Activated CD8-positive, alpha-beta T cell treated with anti-CD3 and anti-CD28 coated beads for 36 hours (primary cell): ENCODE data around the gene ATP6V0B. TPM values are rescaled to one million over a fixed set of nuclear protein-coding genes. Genes with fewer than 3 reads are reported as not detected.

Experiments used
- ATAC-seq: fragments of 200-7000 bp; cut with Tn5 transposase; one replicate; pipeline ENCODE4 v1.10.0; 2021; ENCODE audit warnings: mild to moderate bottlenecking, moderate library complexity
- CTCF ChIA-PET: fragments of 350-600 bp; sonication (Branson Sonifier 250); formaldehyde crosslinking; loops from one replicate; lab custom pipeline; 2021; ENCODE audit warnings: antibody characterized with exemption; lab: Charles Lee
- POLR2A ChIA-PET: fragments of 350-600 bp; sonication (Branson Sonifier 250); formaldehyde crosslinking; loops from one replicate; lab custom pipeline; 2021; ENCODE audit warnings: antibody characterized with exemption; lab: Charles Lee
- DNase-seq: peaks from one replicate; pipeline ENCODE4 v3.0.0-alpha.2; 2020
- H3K27ac Mint-ChIP-seq: one replicate; pipeline ENCODE4 v1.8.0; 2021; ENCODE audit warnings: mild to moderate bottlenecking, mixed read lengths
- H3K27me3 Mint-ChIP-seq: one replicate; pipeline ENCODE4 v1.8.0; 2021; ENCODE audit warnings: mixed read lengths
- H3K36me3 Mint-ChIP-seq: one replicate; pipeline ENCODE4 v1.8.0; 2021; ENCODE audit warnings: low read depth, mixed read lengths
- H3K4me1 Mint-ChIP-seq: one replicate; pipeline ENCODE4 v1.8.0; 2021; ENCODE audit warnings: low read depth, mixed read lengths
- H3K4me3 Mint-ChIP-seq: one replicate; pipeline ENCODE4 v1.8.0; 2021; ENCODE audit warnings: mild to moderate bottlenecking, moderate library complexity, mixed read lengths
- H3K9me3 Mint-ChIP-seq: one replicate; pipeline ENCODE4 v1.8.0; 2021; ENCODE audit warnings: mixed read lengths
- intact Hi-C: fragments of 100-400 bp; cut with micrococcal nuclease; formaldehyde crosslinking; loops from one replicate; pipeline ENCODE4 v1.10.0; 2022
- total RNA-seq, 2 experiments: library from RNA; stranded (reverse); gene quantifications; one replicate each; pipeline ENCODE4 v1.2.3, GENCODE V29; 2021
- TF ChIP-seq, protein P1 (sequence below): fragments of 200-600 bp; IDR thresholded peaks from one replicate; pipeline ENCODE4 v1.8.0; 2022; ENCODE audit warnings: antibody characterized with exemption, mild to moderate bottlenecking

ATP6V0B gene
- total RNA-seq, 2 experiments from 2014 or later: 67.6 to 75.5 TPM

DNA sequence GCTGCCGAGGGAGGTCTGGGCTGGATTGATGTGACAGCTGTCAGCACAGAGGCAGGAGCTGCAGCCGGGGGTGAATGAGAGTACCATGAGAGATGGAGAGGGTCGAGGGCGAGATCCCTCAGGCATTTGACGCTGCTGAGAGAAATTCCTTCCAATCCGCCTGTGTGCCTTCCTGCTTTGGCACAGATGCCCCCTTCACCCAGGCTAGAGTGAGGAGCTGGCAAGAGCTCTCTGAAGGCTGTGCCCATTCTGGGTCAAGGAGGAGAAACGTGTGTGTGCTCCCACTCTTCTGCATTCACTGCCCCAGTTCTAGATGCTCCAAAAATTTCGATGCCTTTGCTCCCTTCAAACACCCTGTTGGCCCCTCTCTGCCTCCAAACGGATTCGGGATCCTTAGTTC, 36.4 kb upstream of the ATP6V0B start:
- CTCF ChIA-PET: interaction anchor here (1.3 to 12.8 kb wide), 4 partner anchors 8 to 171 kb away, joined by 3 to 307 read pairs (median 3); no protein-coding TSS in a partner anchor
- Mint-ChIP-seq H3K27ac (no peak overlapping the region), H3K4me3 (no peak overlapping the region), H3K36me3 (peaks cover 1% of the 10 kb centered on the region), H3K4me1 (peaks cover 14% of the 10 kb centered on the region), H3K9me3 (no peaks in the 10 kb centered on the region), H3K27me3 (peaks cover 14% of the 10 kb centered on the region)
- ATAC-seq: no peak
- intact Hi-C loops: no loop called here
- POLR2A ChIA-PET: no interaction called here
- DNase-seq: no peak
- TF ChIP-seq, protein P1, sequence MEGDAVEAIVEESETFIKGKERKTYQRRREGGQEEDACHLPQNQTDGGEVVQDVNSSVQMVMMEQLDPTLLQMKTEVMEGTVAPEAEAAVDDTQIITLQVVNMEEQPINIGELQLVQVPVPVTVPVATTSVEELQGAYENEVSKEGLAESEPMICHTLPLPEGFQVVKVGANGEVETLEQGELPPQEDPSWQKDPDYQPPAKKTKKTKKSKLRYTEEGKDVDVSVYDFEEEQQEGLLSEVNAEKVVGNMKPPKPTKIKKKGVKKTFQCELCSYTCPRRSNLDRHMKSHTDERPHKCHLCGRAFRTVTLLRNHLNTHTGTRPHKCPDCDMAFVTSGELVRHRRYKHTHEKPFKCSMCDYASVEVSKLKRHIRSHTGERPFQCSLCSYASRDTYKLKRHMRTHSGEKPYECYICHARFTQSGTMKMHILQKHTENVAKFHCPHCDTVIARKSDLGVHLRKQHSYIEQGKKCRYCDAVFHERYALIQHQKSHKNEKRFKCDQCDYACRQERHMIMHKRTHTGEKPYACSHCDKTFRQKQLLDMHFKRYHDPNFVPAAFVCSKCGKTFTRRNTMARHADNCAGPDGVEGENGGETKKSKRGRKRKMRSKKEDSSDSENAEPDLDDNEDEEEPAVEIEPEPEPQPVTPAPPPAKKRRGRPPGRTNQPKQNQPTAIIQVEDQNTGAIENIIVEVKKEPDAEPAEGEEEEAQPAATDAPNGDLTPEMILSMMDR: no peak

DNA sequence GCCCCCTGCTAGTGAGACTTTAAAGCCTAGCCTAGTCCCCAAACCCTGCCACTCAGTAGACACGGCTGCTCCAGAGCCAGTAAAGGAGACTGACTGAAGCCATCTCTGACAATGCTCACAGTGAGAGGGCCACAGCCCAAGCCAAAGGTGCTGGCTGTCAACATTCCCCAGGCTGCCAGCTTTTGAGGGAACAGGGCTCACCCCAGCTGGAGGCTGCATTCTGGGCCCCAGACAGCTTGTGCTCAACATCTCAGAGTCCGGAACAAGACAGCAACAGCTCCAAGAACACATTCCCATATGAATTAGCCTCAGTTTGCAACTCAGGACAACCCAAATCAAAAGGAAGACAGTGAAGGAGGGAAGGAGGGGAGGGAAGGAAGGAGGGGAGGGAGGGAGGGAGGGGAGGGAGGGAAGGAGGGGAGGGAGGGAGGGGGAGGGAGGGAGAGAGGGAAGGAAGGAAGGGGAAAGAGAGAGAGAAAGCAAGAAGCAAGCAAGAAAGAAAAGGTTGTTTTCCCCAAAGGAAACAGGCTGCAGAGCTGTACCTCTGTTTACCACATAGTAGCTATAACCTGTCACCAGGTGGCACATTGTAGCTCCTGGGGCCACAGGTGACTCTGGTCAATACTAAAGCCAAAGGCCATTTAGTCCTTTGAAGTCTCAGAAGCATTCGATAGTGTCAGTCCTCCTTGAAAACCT, 35.7 kb upstream of the ATP6V0B start:
- intact Hi-C loops: no loop called here
- H3K4me3 Mint-ChIP-seq: no peak overlapping the region
- TF ChIP-seq, protein P1: no peak
- H3K27ac Mint-ChIP-seq: no peak overlapping the region
- ChIA-PET POLR2A (no interaction called here), CTCF (interaction anchor here (1.3 to 12.8 kb wide), 4 partner anchors 9 to 172 kb away, joined by 3 to 307 read pairs (median 3); no protein-coding TSS in a partner anchor)
- ATAC-seq (no peak), DNase-seq (no peak)
- peaks cover 11% of the 10 kb centered on the region for H3K27me3 Mint-ChIP-seq
- H3K4me1 Mint-ChIP-seq: peaks cover 10% of the 10 kb centered on the region
- H3K36me3 Mint-ChIP-seq: peaks cover 1% of the 10 kb centered on the region
- no peaks in the 10 kb centered on the region for H3K9me3 Mint-ChIP-seq

DNA sequence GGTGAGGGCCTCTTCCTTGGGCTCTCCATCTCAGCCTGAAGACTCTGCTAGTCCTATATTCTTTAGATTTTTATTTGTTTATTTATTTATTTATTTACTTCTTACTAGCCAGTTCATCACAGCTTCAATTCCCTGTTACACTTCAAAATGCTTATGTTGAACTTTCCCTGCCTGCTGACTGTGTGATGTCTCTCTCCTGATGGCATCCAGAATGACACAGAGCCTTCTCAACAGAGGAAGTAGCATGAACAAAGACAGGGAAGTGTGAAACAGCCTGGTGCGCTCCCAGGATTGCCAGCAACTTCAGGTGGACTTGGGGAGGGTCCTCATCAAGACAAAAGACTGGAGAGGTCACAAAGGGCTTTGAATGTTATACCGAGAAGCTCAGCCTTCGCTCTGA, 32.3 kb upstream of the ATP6V0B start:
- no peaks in the 10 kb centered on the region for H3K9me3 Mint-ChIP-seq
- TF ChIP-seq, protein P1: no peak
- H3K27ac Mint-ChIP-seq: no peak overlapping the region
- ATAC-seq (no peak), DNase-seq (no peak)
- intact Hi-C loops: no loop called here
- H3K27me3 Mint-ChIP-seq: no peaks in the 10 kb centered on the region
- peaks cover 14% of the 10 kb centered on the region for H3K4me1 Mint-ChIP-seq
- ChIA-PET POLR2A (no interaction called here), CTCF (interaction anchor here (1.1 to 8.8 kb wide), 5 partner anchors 7 to 413 kb away, joined by 3 to 185 read pairs (median 8); partner anchors contain the start of gene ARTN)
- no peak overlapping the region for H3K4me3 Mint-ChIP-seq
- peaks cover 1% of the 10 kb centered on the region for H3K36me3 Mint-ChIP-seq

DNA sequence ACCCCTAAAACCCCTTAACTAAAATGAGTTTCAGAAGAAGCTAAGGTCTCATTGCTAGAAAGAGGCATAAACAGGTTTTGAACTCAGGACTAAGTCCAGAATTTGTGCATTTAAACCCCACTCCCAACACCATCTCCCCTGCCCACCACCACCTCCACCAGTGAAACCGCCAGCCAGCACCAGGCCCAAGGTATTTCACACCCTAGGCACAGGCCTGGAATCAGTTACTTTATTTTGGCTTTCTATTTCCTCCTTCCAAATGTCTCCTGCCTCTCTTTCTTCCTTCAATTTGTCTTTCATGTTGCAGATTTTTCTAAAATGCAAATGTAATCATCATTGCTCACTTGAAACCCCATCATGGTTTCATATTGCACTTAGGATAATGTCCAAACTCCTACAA, 29.9 kb upstream of the ATP6V0B start:
- no peaks in the 10 kb centered on the region for H3K27me3 Mint-ChIP-seq
- POLR2A ChIA-PET: interaction anchor here (0.6 kb wide), 3 partner anchors 15 to 578 kb away, joined by 3 read pairs; no protein-coding TSS in a partner anchor

More for the DNA sequence above, 29.9 kb upstream of the ATP6V0B start:
- Mint-ChIP-seq H3K4me1 (peaks cover 28% of the 10 kb centered on the region), H3K27ac (peak overlapping the region; percentile 13), H3K9me3 (no peaks in the 10 kb centered on the region), H3K4me3 (peak overlapping the region; percentile 94), H3K36me3 (no peaks in the 10 kb centered on the region)
- TF ChIP-seq, protein P1: no peak
- intact Hi-C loops: no loop called here
- ATAC-seq: no peak
- no peak for DNase-seq
- CTCF ChIA-PET: interaction anchor here (1.5 to 8.8 kb wide), 7 partner anchors 10 to 415 kb away, joined by 5 to 185 read pairs (median 8); partner anchors contain the start of genes ARTN and ST3GAL3
